IMR-90 (cell line): Measurements from ENCODE around the gene ERMARD. TPM values are rescaled to one million over a fixed set of nuclear protein-coding genes. Genes with fewer than 3 reads are reported as not detected.

Source experiments
- ATAC-seq: fragments of 200-7000 bp; cut with Tn5 transposase; 2 replicates; pipeline ENCODE4 v1.9.1; 2020; ENCODE audit warnings: low read depth, mild to moderate bottlenecking, moderate library complexity
- BruUV-seq: library from RNA; stranded (reverse); fragments of 400-500 nt; replicated peaks from 2 replicates; lab custom pipeline; 2021; lab: Mats Ljungman, UMichigan
- CTCF ChIA-PET: fragments of 300-600 bp; formaldehyde crosslinking; extraction: SDS; loops from one replicate; lab custom pipeline; 2021; ENCODE audit warnings: antibody characterized with exemption; lab: Yijun Ruan, JAX
- POLR2A ChIA-PET: fragments of 300-600 bp; sonication (Branson Sonifier 250); formaldehyde crosslinking; loops from one replicate; lab custom pipeline; 2022; ENCODE audit warnings: antibody characterized with exemption; ENCODE audit not compliant: unreplicated experiment; lab: Charles Lee
- DNase-seq: peaks from one replicate; pipeline ENCODE4 v3.0.0; 2013
- H2AFZ ChIP-seq: replicated peaks from 2 replicates; pipeline ENCODE3; 2013; ENCODE audit warnings: low read length, mild to moderate bottlenecking; ENCODE audit not compliant: poor library complexity
- H2AK5ac ChIP-seq: 2 replicates; pipeline ENCODE4 v1.6.1; 2013; ENCODE audit warnings: low read depth, low read length, inconsistent platforms
- H2AK9ac ChIP-seq: replicated peaks from 2 replicates; pipeline ENCODE3; 2013; ENCODE audit warnings: mild to moderate bottlenecking, low read depth, low read length, moderate library complexity; ENCODE audit not compliant: poor library complexity
- H2BK120ac ChIP-seq: 2 replicates; pipeline ENCODE4 v1.6.1; 2013; ENCODE audit warnings: low read depth, low read length, inconsistent platforms
- H2BK15ac ChIP-seq: 3 replicates; pipeline ENCODE4 v1.6.1; 2013; ENCODE audit warnings: low read depth, low read length, inconsistent platforms
- H2BK20ac ChIP-seq: 2 replicates; pipeline ENCODE4 v1.6.1; 2013; ENCODE audit warnings: low read depth, mild to moderate bottlenecking, inconsistent platforms, low read length, moderate library complexity
- H2BK5ac ChIP-seq: 2 replicates; pipeline ENCODE4 v1.6.1; 2013; ENCODE audit warnings: mild to moderate bottlenecking, low read depth, low read length, inconsistent platforms; ENCODE audit not compliant: poor library complexity, severe bottlenecking
- H3K14ac ChIP-seq: replicated peaks from 2 replicates; pipeline ENCODE4 v1.6.1; 2013; ENCODE audit warnings: low read depth, low read length, inconsistent platforms
- H3K18ac ChIP-seq: 2 replicates; pipeline ENCODE4 v1.6.1; 2013; ENCODE audit warnings: low read depth, low read length, control low read depth
- H3K23ac ChIP-seq: 2 replicates; pipeline ENCODE4 v1.6.1; 2013; ENCODE audit warnings: low read depth, low read length, inconsistent platforms
- H3K27ac ChIP-seq: 2 replicates; pipeline ENCODE4 v1.5.1; 2013; ENCODE audit warnings: mild to moderate bottlenecking, control low read depth, low read length; ENCODE audit not compliant: insufficient read depth
- H3K27me3 ChIP-seq: 2 replicates; pipeline ENCODE4 v1.6.1; 2013; ENCODE audit warnings: low read length; ENCODE audit not compliant: control insufficient read depth, insufficient read depth
- H3K36me3 ChIP-seq: 2 replicates; pipeline ENCODE4 v1.6.1; 2013; ENCODE audit warnings: low read length, mixed read lengths; ENCODE audit not compliant: control insufficient read depth, insufficient read depth
- H3K4ac ChIP-seq: 2 replicates; pipeline ENCODE4 v1.6.1; 2013; ENCODE audit warnings: low read depth, low read length, inconsistent platforms
- H3K4me1 ChIP-seq: 2 replicates; pipeline ENCODE4 v1.6.1; 2013; ENCODE audit warnings: low read length, mixed read lengths; ENCODE audit not compliant: control insufficient read depth, insufficient read depth
- H3K4me2 ChIP-seq: 2 replicates; pipeline ENCODE4 v1.6.1; 2013; ENCODE audit warnings: low read depth, mild to moderate bottlenecking, control low read depth, low read length, moderate library complexity
- H3K4me3 ChIP-seq: 2 replicates; pipeline ENCODE4 v1.5.1; 2013; ENCODE audit warnings: low read depth, mild to moderate bottlenecking, control low read depth, low read length, moderate library complexity; ENCODE audit not compliant: insufficient read depth
- H3K56ac ChIP-seq: 2 replicates; pipeline ENCODE4 v1.6.1; 2013; ENCODE audit warnings: low read length, inconsistent platforms; ENCODE audit not compliant: insufficient read depth; ENCODE audit errors: extremely low read depth
- H3K79me1 ChIP-seq, 2 experiments: 2 replicates each; pipeline ENCODE4 v1.6.1; 2013; ENCODE audit warnings: low read length in 2 of 2, inconsistent platforms in 1 of 2, low read depth in 1 of 2
- H3K9ac ChIP-seq: 2 replicates; pipeline ENCODE4 v1.6.1; 2013; ENCODE audit warnings: low read depth, low read length, control low read depth
- H3K9me1 ChIP-seq: 2 replicates; pipeline ENCODE4 v1.6.1; 2013; ENCODE audit warnings: low read length, inconsistent platforms; ENCODE audit not compliant: insufficient read depth
- H3K9me3 ChIP-seq: 2 replicates; pipeline ENCODE4 v1.6.1; 2013; ENCODE audit warnings: low read length; ENCODE audit not compliant: control insufficient read depth, insufficient read depth
- H4K20me1 ChIP-seq: 2 replicates; pipeline ENCODE4 v1.6.1; 2013; ENCODE audit warnings: low read length, inconsistent platforms; ENCODE audit not compliant: insufficient read depth
- H4K5ac ChIP-seq: 2 replicates; pipeline ENCODE4 v1.6.1; 2013; ENCODE audit warnings: mild to moderate bottlenecking, low read depth, low read length, control low read depth
- H4K8ac ChIP-seq, 2 experiments: 2 replicates each; pipeline ENCODE4 v1.6.1; 2013; ENCODE audit warnings: low read depth in 2 of 2, low read length in 2 of 2, control low read depth in 1 of 2, inconsistent platforms in 1 of 2
- H4K91ac ChIP-seq: 2 replicates; pipeline ENCODE4 v1.6.1; 2013; ENCODE audit warnings: low read depth, low read length, inconsistent platforms; ENCODE audit not compliant: insufficient read depth
- BHLHE40 ChIP-seq: fragments of 150-350 bp; IDR thresholded peaks from 2 replicates; pipeline ENCODE4 v1.6.1; 2016; ENCODE audit warnings: mild to moderate bottlenecking, low read depth, low read length
- CEBPB ChIP-seq: IDR thresholded peaks from 2 replicates; pipeline ENCODE4 v1.6.1; 2012; ENCODE audit warnings: low read depth, low read length, improper control_type of control experiment
- CHD1 ChIP-seq: IDR thresholded peaks from 2 replicates; pipeline ENCODE4 v1.6.1; 2012; ENCODE audit warnings: low read depth, low read length, improper control_type of control experiment
- FOS ChIP-seq: fragments of 150-350 bp; IDR thresholded peaks from 2 replicates; pipeline ENCODE4 v1.6.1; 2016; ENCODE audit warnings: low read depth, low read length
- MAFK ChIP-seq: IDR thresholded peaks from 2 replicates; pipeline ENCODE4 v1.6.1; 2012; ENCODE audit warnings: low read depth, low read length, improper control_type of control experiment
- RAD21 ChIP-seq: IDR thresholded peaks from 2 replicates; pipeline ENCODE4 v1.6.1; 2012; ENCODE audit warnings: low read length, improper control_type of control experiment
- RCOR1 ChIP-seq: IDR thresholded peaks from 2 replicates; pipeline ENCODE4 v1.6.1; 2012; ENCODE audit warnings: mild to moderate bottlenecking, low read length, improper control_type of control experiment; ENCODE audit not compliant: insufficient replicate concordance
- WGBS, 2 experiments: methylation state at CpG; one replicate each; pipeline versions ENCODE4 v1.1.5 to v1.1.7; 2013; ENCODE audit warnings: missing lambda C conversion rate in 2 of 2; ENCODE audit not compliant: insufficient read length in 1 of 2; ENCODE audit errors: extremely low coverage in 2 of 2; 5-methylcytosine and 5-hydroxymethylcytosine counted together
- dilution Hi-C: fragments of 300-500 bp; cut with HindIII; formaldehyde crosslinking; loops from one replicate; pipeline ENCODE4 v1.14.3; 2018; ENCODE audit warnings: low sequenced_read_pairs; ENCODE audit not compliant: unreplicated experiment
- in situ Hi-C: fragments of 300-500 bp; cut with MboI; formaldehyde crosslinking; loops from 3 replicates; pipeline ENCODE4 v1.14.3; 2019; ENCODE audit warnings: low sequenced_read_pairs, inconsistent platforms, mixed read lengths
- intact Hi-C: fragments of 100-400 bp; cut with micrococcal nuclease; formaldehyde crosslinking; loops from 2 replicates; pipeline ENCODE4 v1.10.0; 2022
- polyA plus RNA-seq, 3 experiments: library from polyadenylated mRNA; depleted of rRNA; stranded (reverse); fragments of >200 nt; gene quantifications; 2 replicates each; pipeline ENCODE4 v1.2.3, GENCODE V29; 2012; ENCODE audit warnings: low replicate concordance in 1 of 3
- total RNA-seq: library from RNA; depleted of rRNA; stranded (reverse); fragments of >200 nt; gene quantifications from 2 replicates; pipeline ENCODE4 v1.2.3, GENCODE V29; 2012
- TF ChIP-seq, protein P1 (sequence below): fragments of 150-350 bp; IDR thresholded peaks from 2 replicates; pipeline ENCODE4 v1.6.1; 2017; ENCODE audit warnings: mild to moderate bottlenecking, antibody characterized with exemption, low read length, low read depth
- TF ChIP-seq, protein P2 (sequence below): conservative IDR thresholded peaks from 2 replicates; pipeline ENCODE4 v1.5.1; 2012; ENCODE audit warnings: mild to moderate bottlenecking, low read depth, low read length, improper control_type of control experiment
- TF ChIP-seq, protein P3 (sequence below): fragments of 150-350 bp; IDR thresholded peaks from 2 replicates; pipeline ENCODE4 v1.6.1; 2016; ENCODE audit warnings: low read depth, mild to moderate bottlenecking, low read length, moderate library complexity, borderline replicate concordance

Gene ERMARD
- total and polyA plus RNA-seq, 2 of the 4 experiments (the other 2 are of a cell fraction): 15.1 to 25.4 TPM

DNA sequence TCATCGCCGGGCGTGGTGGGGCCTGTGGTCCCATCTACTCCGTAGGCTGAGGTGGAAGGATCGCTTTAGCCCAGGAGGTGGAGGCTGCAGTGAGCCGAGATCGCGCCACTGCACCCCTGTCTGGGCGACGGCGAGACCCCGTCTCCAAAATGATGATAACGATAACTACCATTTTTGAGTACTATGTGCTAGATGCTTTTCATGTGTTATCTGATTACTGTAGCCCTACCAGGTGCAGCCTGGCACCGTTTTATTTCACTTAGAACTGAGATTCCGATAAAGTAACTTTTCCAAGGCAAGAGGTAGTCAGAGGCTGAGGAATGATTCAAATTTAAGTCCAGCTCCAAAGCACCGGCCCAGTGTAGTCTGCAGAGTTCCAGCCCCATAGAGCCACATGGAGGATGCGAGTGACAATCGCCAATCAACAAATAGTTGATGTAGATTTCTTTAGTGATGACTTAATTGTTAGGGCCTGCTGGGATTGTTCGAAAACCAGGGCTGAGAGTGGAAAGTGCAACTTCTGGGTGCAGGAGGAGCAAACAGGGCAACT, 727 bp downstream of the ERMARD start (continued):
- TF ChIP-seq, protein P1, sequence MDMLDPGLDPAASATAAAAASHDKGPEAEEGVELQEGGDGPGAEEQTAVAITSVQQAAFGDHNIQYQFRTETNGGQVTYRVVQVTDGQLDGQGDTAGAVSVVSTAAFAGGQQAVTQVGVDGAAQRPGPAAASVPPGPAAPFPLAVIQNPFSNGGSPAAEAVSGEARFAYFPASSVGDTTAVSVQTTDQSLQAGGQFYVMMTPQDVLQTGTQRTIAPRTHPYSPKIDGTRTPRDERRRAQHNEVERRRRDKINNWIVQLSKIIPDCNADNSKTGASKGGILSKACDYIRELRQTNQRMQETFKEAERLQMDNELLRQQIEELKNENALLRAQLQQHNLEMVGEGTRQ: no peak

DNA sequence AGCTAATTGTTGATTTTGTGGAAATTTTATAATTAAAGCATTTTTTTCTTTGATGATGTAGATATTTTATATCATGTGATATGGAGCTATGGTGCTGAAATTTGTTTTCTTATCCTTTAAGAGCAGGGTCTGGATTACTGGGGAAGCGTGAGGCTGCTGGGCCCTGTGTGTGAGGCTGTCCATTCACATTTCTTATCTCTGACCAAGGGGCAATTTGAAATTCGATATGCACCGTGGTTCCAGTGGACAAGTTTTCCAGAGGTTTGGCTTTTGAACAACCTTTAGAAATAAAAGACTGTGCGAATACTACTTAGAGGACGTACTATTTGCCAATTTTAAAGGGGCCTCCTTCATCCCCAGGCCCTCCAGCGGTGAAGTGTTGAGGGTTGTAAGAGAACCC, 3.7 kb downstream of the ERMARD start:
- ATAC-seq (no peak), DNase-seq (no peak)
- Histone ChIP-seq H2BK120ac (no peak overlapping the region), H3K27me3 (no peaks in the 10 kb centered on the region), H3K4ac (no peak overlapping the region), H2AFZ (no peak overlapping the region), H4K91ac (no peak overlapping the region), H2BK5ac (no peak overlapping the region), H3K36me3 (peaks cover 22% of the 10 kb centered on the region), H3K4me3 (no peak overlapping the region), H2BK20ac (no peak overlapping the region), H3K4me1 (peaks cover 4% of the 10 kb centered on the region; the same call in 1 of the 2 replicates), H2AK5ac (no peak overlapping the region), H4K8ac (no peak overlapping the region), H2BK15ac (no peak overlapping the region), H4K20me1 (no peaks in the 10 kb centered on the region), H3K23ac (no peak overlapping the region), H3K79me1 (peaks cover 20 to 26% of the 10 kb centered on the region in 2 experiments), H3K18ac (no peak overlapping the region), H3K9me1 (0 out of 2 replicates have a peak, but pooled peaks cover 3% of the 10 kb centered on the region), H3K4me2 (no peak overlapping the region), H3K14ac (no peak overlapping the region), H3K27ac (no peak overlapping the region), H3K9ac (no peak overlapping the region), H3K9me3 (no peaks in the 10 kb centered on the region), H2AK9ac (no peak overlapping the region), H3K56ac (no peak overlapping the region), H4K5ac (no peak overlapping the region)
- in situ Hi-C loops (no loop called here), dilution Hi-C loops (no loop called here), intact Hi-C loops (no loop called here)
- BruUV-seq: no TSS peak
- ChIA-PET CTCF (no interaction called here), POLR2A (no interaction called here)
- 100% methylated on average over 1 of the region's 6 CpGs; no CpG with 5 or more reads in 1 of the 2 experiments for WGBS, 2 experiments
- no peak for TF ChIP-seq BHLHE40
- no peak for TF ChIP-seq MAFK
- TF ChIP-seq CHD1: no peak
- no peak for TF ChIP-seq FOS
- TF ChIP-seq, protein P2, sequence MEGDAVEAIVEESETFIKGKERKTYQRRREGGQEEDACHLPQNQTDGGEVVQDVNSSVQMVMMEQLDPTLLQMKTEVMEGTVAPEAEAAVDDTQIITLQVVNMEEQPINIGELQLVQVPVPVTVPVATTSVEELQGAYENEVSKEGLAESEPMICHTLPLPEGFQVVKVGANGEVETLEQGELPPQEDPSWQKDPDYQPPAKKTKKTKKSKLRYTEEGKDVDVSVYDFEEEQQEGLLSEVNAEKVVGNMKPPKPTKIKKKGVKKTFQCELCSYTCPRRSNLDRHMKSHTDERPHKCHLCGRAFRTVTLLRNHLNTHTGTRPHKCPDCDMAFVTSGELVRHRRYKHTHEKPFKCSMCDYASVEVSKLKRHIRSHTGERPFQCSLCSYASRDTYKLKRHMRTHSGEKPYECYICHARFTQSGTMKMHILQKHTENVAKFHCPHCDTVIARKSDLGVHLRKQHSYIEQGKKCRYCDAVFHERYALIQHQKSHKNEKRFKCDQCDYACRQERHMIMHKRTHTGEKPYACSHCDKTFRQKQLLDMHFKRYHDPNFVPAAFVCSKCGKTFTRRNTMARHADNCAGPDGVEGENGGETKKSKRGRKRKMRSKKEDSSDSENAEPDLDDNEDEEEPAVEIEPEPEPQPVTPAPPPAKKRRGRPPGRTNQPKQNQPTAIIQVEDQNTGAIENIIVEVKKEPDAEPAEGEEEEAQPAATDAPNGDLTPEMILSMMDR: no peak
- TF ChIP-seq RAD21: no peak
- TF ChIP-seq RCOR1: no peak
- TF ChIP-seq, protein P3, sequence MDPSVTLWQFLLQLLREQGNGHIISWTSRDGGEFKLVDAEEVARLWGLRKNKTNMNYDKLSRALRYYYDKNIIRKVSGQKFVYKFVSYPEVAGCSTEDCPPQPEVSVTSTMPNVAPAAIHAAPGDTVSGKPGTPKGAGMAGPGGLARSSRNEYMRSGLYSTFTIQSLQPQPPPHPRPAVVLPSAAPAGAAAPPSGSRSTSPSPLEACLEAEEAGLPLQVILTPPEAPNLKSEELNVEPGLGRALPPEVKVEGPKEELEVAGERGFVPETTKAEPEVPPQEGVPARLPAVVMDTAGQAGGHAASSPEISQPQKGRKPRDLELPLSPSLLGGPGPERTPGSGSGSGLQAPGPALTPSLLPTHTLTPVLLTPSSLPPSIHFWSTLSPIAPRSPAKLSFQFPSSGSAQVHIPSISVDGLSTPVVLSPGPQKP: no peak
- TF ChIP-seq CEBPB: no peak
